Tibial nerve (tissue), 4 donors: ENCODE data around the gene TTC28. TPM values are rescaled to one million over a fixed set of nuclear protein-coding genes. Genes with fewer than 3 reads are reported as not detected.
A peak's percentile ranks its signal among the peaks of the same experiment; 100 is the strongest.

Source experiments
- DNase-seq, 2 donors: peaks; one replicate each; pipeline ENCODE4 v3.0.0-alpha.2; 2019; ENCODE audit warnings: low spot score in 2 of 2
- H3K27ac ChIP-seq, 4 donors: fragments of 200-600 bp; sonication (generic) in 3 of 4; one replicate each; pipeline ENCODE4 v1.5.1; 2017 to 2019; ENCODE audit warnings: mild to moderate bottlenecking in 1 of 4
- H3K27me3 ChIP-seq, 2 donors: fragments of 200-600 bp; sonication (generic) in 1 of 2; one replicate each; pipeline versions ENCODE4 v1.5.1 to v1.6.0; 2017 to 2019
- H3K36me3 ChIP-seq, 3 donors: fragments of 200-600 bp; sonication (generic); one replicate each; pipeline ENCODE4 v1.5.1; 2018 to 2019
- H3K4me1 ChIP-seq, 4 donors: fragments of 200-600 bp; sonication (generic) in 3 of 4; one replicate each; pipeline ENCODE4 v1.5.1; 2017 to 2019
- H3K4me3 ChIP-seq, 4 donors: fragments of 200-600 bp; sonication (generic) in 3 of 4; one replicate each; pipeline ENCODE4 v1.5.1; 2017 to 2019; ENCODE audit warnings: mild to moderate bottlenecking in 1 of 4, moderate library complexity in 1 of 4
- H3K9me3 ChIP-seq, 4 donors: fragments of 200-600 bp; sonication (generic) in 3 of 4; one replicate each; pipeline ENCODE4 v1.5.1; 2017 to 2019
- CTCF ChIP-seq, 5 experiments: fragments of 200-600 bp in 3 of 5; fragments of 450-650 bp in 2 of 5; sonication (generic) in 3 of 5; IDR thresholded peaks; one replicate each; pipeline ENCODE4 v1.5.1; 2016 to 2019; ENCODE audit warnings: antibody characterized with exemption in 5 of 5, mild to moderate bottlenecking in 3 of 5, moderate library complexity in 2 of 5
- EP300 ChIP-seq, 2 donors: sonication (generic); formaldehyde crosslinking; IDR thresholded peaks; one replicate each; pipeline ENCODE4 v1.6.1; 2017; ENCODE audit warnings: antibody characterized with exemption in 2 of 2, mild to moderate bottlenecking in 1 of 2
- POLR2A ChIP-seq, 2 donors: fragments of 450-650 bp; IDR thresholded peaks; one replicate each; pipeline ENCODE4 v1.6.1; 2017; ENCODE audit warnings: antibody characterized with exemption in 2 of 2, mild to moderate bottlenecking in 2 of 2, moderate library complexity in 2 of 2
- WGBS, 2 donors: methylation state at CpG; one replicate each; pipeline ENCODE4 v1.1.5; 2018; 5-methylcytosine and 5-hydroxymethylcytosine counted together
- total RNA-seq, 4 donors: library from RNA; depleted of rRNA; stranded (reverse); fragments of >200 nt; gene quantifications; one replicate each; pipeline ENCODE4 v1.1.0, GENCODE V29; 2016

TTC28 gene
- total RNA-seq, 4 donors from 2014 or later = 83.9 to 177 (median 128) TPM

- peaks cover 0 to 77% (median 29%) of the 10 kb centered on the region in 4 donors for H3K4me1 ChIP-seq
- no peak overlapping the region for H3K4me3 ChIP-seq
- no peaks in the 10 kb centered on the region for H3K27me3 ChIP-seq
- WGBS, 2 donors = 10 to 13% methylated on average over 2 of the region's 2 CpGs
- peaks cover 0 to 3% (median 0%) of the 10 kb centered on the region in 3 donors for H3K36me3 ChIP-seq
- peak overlapping the region in 2 of 4 donors; percentile 61 to 74 for H3K27ac ChIP-seq
- peaks cover 0 to 2% (median 0%) of the 10 kb centered on the region in 4 donors for H3K9me3 ChIP-seq
- peak in 1 of 2 donors; percentile 48 for DNase-seq
- TF ChIP-seq EP300 (IDR thresholded peaks at IDR 0.05) = peak in 1 of 2 donors; percentile 89
- TF ChIP-seq POLR2A (IDR thresholded peaks at IDR 0.05) = no peak
Observed at GRCh38 chr22:28142361-28142961, 537.2 kb downstream of the TTC28 start.

- Histone ChIP-seq H3K9me3 (peaks cover 0 to 5% (median 0%) of the 10 kb centered on the region in 4 donors), H3K27ac (peak overlapping the region in 2 of 4 donors; percentile 61 to 74), H3K27me3 (no peaks in the 10 kb centered on the region), H3K36me3 (peaks cover 0 to 12% (median 0%) of the 10 kb centered on the region in 3 donors), H3K4me1 (peaks cover 0 to 68% (median 25%) of the 10 kb centered on the region in 4 donors), H3K4me3 (no peak overlapping the region)
- TF ChIP-seq CTCF (IDR thresholded peaks at IDR 0.05) (no peak), POLR2A (IDR thresholded peaks at IDR 0.05) (no peak), EP300 (IDR thresholded peaks at IDR 0.05) (no peak)
- WGBS, 2 donors = 24 to 25% methylated on average over 2 of the region's 2 CpGs
- DNase-seq = no peak
Observed at GRCh38 chr22:28141614-28142013, 538.0 kb downstream of the TTC28 start.

DNA sequence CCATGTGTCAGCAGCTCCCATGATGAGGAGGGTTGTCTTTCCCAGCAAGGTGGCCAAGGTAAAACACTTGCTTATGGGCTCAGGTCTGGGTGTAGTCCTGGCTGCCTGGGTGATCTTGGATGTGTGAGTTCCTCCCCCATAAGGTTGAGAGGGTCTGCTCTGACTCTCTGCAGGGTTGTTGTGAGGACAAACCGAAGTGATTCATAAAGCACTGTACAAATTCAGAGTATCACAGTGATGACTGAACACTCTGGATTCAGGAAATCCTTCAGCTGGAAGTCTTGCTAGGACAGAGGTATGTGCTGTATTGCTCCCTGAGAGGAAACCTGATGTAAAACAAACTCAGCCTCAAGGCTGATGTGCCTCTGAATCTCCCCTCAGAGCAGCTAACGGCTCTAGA lies 539.7 kb downstream of the TTC28 start:
- Histone ChIP-seq H3K9me3 (peaks cover 0 to 5% (median 0%) of the 10 kb centered on the region in 4 donors), H3K4me3 (no peak overlapping the region), H3K27me3 (no peaks in the 10 kb centered on the region), H3K4me1 (peaks cover 0 to 58% (median 25%) of the 10 kb centered on the region in 4 donors), H3K36me3 (peaks cover 0 to 14% (median 0%) of the 10 kb centered on the region in 3 donors), H3K27ac (no peak overlapping the region)
- WGBS, 2 donors = 50 to 77% methylated on average over 2 of the region's 2 CpGs
- DNase-seq = no peak
- no peak for TF ChIP-seq EP300 (IDR thresholded peaks at IDR 0.05)
- no peak for TF ChIP-seq CTCF (IDR thresholded peaks at IDR 0.05)
- TF ChIP-seq POLR2A (IDR thresholded peaks at IDR 0.05) = no peak

DNA sequence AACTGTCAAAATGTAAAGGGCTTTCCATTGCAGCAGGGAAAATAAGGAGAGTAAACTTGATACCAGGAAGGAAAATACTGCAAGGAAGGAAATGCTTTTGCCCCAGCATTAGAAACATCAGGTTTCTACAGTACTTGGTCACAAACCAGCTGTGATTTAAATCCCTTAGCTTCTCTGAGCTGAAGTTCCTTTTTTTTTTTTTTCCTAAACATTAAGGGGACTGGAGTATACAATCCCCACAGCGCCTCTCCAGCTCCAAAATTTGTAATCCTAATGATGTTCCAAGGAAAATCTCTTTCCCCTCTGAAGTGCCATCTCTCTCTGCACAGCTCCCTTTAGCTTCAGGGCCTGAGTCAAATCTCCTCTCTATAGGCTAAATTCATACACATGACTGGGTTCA lies 540.1 kb downstream of the TTC28 start:
- Histone ChIP-seq H3K9me3 (peaks cover 0 to 5% (median 0%) of the 10 kb centered on the region in 4 donors), H3K27ac (no peak overlapping the region), H3K4me1 (peaks cover 0 to 53% (median 25%) of the 10 kb centered on the region in 4 donors), H3K27me3 (no peaks in the 10 kb centered on the region), H3K4me3 (no peak overlapping the region), H3K36me3 (peaks cover 0 to 14% (median 0%) of the 10 kb centered on the region in 3 donors)
- 84 to 90% methylated on average over 1 of the region's 1 CpG for WGBS, 2 donors
- DNase-seq = no peak
- TF ChIP-seq POLR2A (IDR thresholded peaks at IDR 0.05) = no peak
- no peak for TF ChIP-seq EP300 (IDR thresholded peaks at IDR 0.05)
- no peak for TF ChIP-seq CTCF (IDR thresholded peaks at IDR 0.05)

GRCh38 chr22:28137036-28137435 lies 542.6 kb downstream of the TTC28 start:
- Histone ChIP-seq H3K4me3 (no peak overlapping the region), H3K36me3 (peaks cover 0 to 14% (median 0%) of the 10 kb centered on the region in 3 donors), H3K27ac (no peak overlapping the region), H3K9me3 (peaks cover 0 to 5% (median 0%) of the 10 kb centered on the region in 4 donors), H3K4me1 (peaks cover 0 to 29% (median 10%) of the 10 kb centered on the region in 4 donors), H3K27me3 (no peaks in the 10 kb centered on the region)
- TF ChIP-seq EP300 (IDR thresholded peaks at IDR 0.05) = no peak
- TF ChIP-seq POLR2A (IDR thresholded peaks at IDR 0.05) = no peak
- TF ChIP-seq CTCF (IDR thresholded peaks at IDR 0.05) = no peak
- no peak for DNase-seq
- 97% methylated on average over 3 of the region's 3 CpGs for WGBS, 2 donors
